Glutamatergic neuron (in vitro differentiated cells): ENCODE data around the gene UBE2L3. TPM values are rescaled to one million over a fixed set of nuclear protein-coding genes. Genes with fewer than 3 reads are reported as not detected.
"Not testable (repeated sequence)": the region's sequence is repeated elsewhere in the genome, so short reads cannot be mapped to it uniquely, and the experiment has no call there.

ENCODE experiments used
- DNase-seq: peaks from one replicate; pipeline ENCODE4 v3.0.0; 2022
- H3K27ac Mint-ChIP-seq: one replicate; pipeline ENCODE4 v1.8.0; 2020; ENCODE audit warnings: mild to moderate bottlenecking, mixed read lengths, inconsistent platforms; ENCODE audit not compliant: unreplicated experiment
- H3K27me3 Mint-ChIP-seq: one replicate; pipeline ENCODE4 v1.8.0; 2020; ENCODE audit warnings: mild to moderate bottlenecking, moderate library complexity, mixed read lengths, inconsistent platforms; ENCODE audit not compliant: unreplicated experiment
- H3K36me3 Mint-ChIP-seq: one replicate; pipeline ENCODE4 v1.8.0; 2020; ENCODE audit warnings: mild to moderate bottlenecking, mixed read lengths, inconsistent platforms; ENCODE audit not compliant: unreplicated experiment
- H3K4me1 Mint-ChIP-seq: one replicate; pipeline ENCODE4 v1.8.0; 2020; ENCODE audit warnings: mild to moderate bottlenecking, low read depth, mixed read lengths, inconsistent platforms; ENCODE audit not compliant: unreplicated experiment
- H3K4me3 Mint-ChIP-seq: one replicate; pipeline ENCODE4 v1.8.0; 2020; ENCODE audit warnings: mild to moderate bottlenecking, mixed read lengths, inconsistent platforms; ENCODE audit not compliant: unreplicated experiment
- H3K9me3 Mint-ChIP-seq: one replicate; pipeline ENCODE4 v1.8.0; 2020; ENCODE audit warnings: mild to moderate bottlenecking, moderate library complexity, mixed read lengths, inconsistent platforms; ENCODE audit not compliant: unreplicated experiment
- CTCF ChIP-seq: fragments of 200-600 bp; sonication (generic); IDR thresholded peaks from one replicate; pipeline ENCODE4 v1.5.0; 2021; ENCODE audit not compliant: partially characterized antibody, unreplicated experiment
- total RNA-seq: library from RNA; stranded (reverse); fragmentation: NEBNext Ultra II Directional; extraction: Animal tissue kit (Norgen Biotek cat#: 25700); gene quantifications from one replicate; pipeline ENCODE4 v1.2.1, GENCODE V29; 2021; ENCODE audit not compliant: unreplicated experiment

The UBE2L3 gene
- total RNA-seq, 1 donor from 2014 or later = 55.9 TPM

GRCh38 chr22:21641789-21642583 lies 74.5 kb downstream of the UBE2L3 start, which contains the start of gene SDF2L1:
Gene SDF2L1, plus strand, starts transcription at chr22:21642302. Its CDS starts 35 bp downstream, at chr22:21642337.
- peak; percentile 97 for DNase-seq
- Mint-ChIP-seq H3K27me3 (peaks cover 6% of the 10 kb centered on the region), H3K4me3 (peak within 1 kb of the TSS; percentile 85), H3K27ac (peak within 1 kb of the TSS; percentile 86), H3K9me3 (peaks cover 2% of the 10 kb centered on the region), H3K36me3 (no peaks in the 10 kb centered on the region), H3K4me1 (peaks cover 14% of the 10 kb centered on the region)
- TF ChIP-seq CTCF = peak; percentile 7

GRCh38 chr22:21642584-21643448 lies 75.3 kb downstream of the UBE2L3 start:
- peak overlapping the region; percentile 85 for H3K4me3 Mint-ChIP-seq
- no peaks in the 10 kb centered on the region for H3K36me3 Mint-ChIP-seq
- peak overlapping the region; percentile 64 for H3K27ac Mint-ChIP-seq
- peaks cover 14% of the 10 kb centered on the region for H3K4me1 Mint-ChIP-seq
- H3K27me3 Mint-ChIP-seq = peaks cover 6% of the 10 kb centered on the region
- peaks cover 2% of the 10 kb centered on the region for H3K9me3 Mint-ChIP-seq
- no peak for TF ChIP-seq CTCF
- DNase-seq = peak; percentile 75

- peaks cover 6% of the 10 kb centered on the region for H3K27me3 Mint-ChIP-seq
- H3K9me3 Mint-ChIP-seq = peaks cover 2% of the 10 kb centered on the region
- DNase-seq = no peak
- H3K27ac Mint-ChIP-seq = no peak overlapping the region
- H3K36me3 Mint-ChIP-seq = no peaks in the 10 kb centered on the region
- peaks cover 14% of the 10 kb centered on the region for H3K4me1 Mint-ChIP-seq
- TF ChIP-seq CTCF = no peak
- H3K4me3 Mint-ChIP-seq = peak overlapping the region; percentile 60
Observed at GRCh38 chr22:21643533-21644357, 76.2 kb downstream of the UBE2L3 start.

- H3K4me3 Mint-ChIP-seq, H3K9me3 Mint-ChIP-seq, H3K36me3 Mint-ChIP-seq, DNase-seq, H3K27me3 Mint-ChIP-seq, H3K27ac Mint-ChIP-seq: not testable (repeated sequence)
- H3K4me1 Mint-ChIP-seq = peaks cover 18% of the 10 kb centered on the region
Observed at GRCh38 chr22:21645513-21645912, 78.0 kb downstream of the UBE2L3 start.
